HUDEP-2 (cell line): ENCODE results near the gene GRN.
A peak's percentile ranks its signal among the peaks of the same experiment; 100 is the strongest.

Experiments
- DNase-seq, 76 experiments: peaks; one replicate each; lab custom pipeline; 2025; ENCODE audit not compliant: unreplicated experiment in 76 of 76; lab: John Stamatoyannopoulos, UW

Gene GRN

DNA sequence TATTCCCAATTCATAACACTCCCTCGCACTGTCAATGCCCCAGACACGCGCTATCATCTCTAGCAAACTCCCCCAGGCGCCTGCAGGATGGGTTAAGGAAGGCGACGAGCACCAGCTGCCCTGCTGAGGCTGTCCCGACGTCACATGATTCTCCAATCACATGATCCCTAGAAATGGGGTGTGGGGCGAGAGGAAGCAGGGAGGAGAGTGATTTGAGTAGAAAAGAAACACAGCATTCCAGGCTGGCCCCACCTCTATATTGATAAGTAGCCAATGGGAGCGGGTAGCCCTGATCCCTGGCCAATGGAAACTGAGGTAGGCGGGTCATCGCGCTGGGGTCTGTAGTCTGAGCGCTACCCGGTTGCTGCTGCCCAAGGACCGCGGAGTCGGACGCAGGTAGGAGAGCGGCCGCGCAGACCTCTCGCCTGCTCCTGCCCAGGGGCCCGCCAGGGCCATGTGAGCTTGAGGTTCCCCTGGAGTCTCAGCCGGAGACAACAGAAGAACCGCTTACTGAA is at the start of gene GRN:
GRN (plus strand) TSS at position 364 of the 515 bp plus-strand sequence. CDS start 3,863 bp downstream, outside the sequence.
- peak in 73 of 76 experiments; percentile 43 to 95 (median 85) for DNase-seq

DNA sequence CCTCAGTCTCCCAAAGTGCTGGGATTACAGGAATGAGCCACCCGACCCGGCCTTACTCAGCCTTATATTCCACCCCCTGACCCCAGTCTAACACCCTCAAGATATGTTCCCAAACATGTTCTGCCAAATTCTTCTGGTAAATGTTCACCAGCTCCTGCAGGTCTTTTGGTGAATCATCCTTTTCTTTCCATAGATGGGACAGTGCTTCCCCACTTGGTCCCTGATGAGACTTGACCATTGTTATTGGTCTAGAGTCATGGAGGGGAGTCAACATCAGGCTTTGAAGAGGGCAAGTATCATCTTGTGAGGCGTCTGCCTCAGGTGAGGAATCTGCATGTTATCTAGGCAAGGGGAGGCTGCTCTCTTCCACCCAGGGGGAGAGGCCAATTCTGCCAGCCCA is 47.1 kb upstream of the GRN start:
- no peak for DNase-seq

DNA sequence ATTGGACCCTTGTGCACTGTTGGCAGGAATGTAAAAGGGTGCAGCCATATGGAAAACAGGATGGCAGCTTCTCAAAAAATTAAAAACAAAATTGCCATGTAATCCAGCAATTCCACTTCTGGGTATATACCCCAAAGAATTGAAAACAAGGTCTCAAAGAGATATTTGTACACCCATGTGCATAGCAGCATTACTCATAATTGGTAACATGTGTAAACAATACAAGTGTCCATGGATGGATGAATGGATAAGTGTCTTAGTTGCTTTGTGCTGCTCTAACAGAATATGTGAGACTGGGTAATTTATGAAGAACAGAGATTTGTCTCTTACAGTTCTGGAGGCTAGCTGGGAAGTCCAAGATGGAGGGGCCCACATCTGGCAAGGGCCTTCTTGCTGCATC is 40.5 kb upstream of the GRN start:
- DNase-seq = no peak

DNA sequence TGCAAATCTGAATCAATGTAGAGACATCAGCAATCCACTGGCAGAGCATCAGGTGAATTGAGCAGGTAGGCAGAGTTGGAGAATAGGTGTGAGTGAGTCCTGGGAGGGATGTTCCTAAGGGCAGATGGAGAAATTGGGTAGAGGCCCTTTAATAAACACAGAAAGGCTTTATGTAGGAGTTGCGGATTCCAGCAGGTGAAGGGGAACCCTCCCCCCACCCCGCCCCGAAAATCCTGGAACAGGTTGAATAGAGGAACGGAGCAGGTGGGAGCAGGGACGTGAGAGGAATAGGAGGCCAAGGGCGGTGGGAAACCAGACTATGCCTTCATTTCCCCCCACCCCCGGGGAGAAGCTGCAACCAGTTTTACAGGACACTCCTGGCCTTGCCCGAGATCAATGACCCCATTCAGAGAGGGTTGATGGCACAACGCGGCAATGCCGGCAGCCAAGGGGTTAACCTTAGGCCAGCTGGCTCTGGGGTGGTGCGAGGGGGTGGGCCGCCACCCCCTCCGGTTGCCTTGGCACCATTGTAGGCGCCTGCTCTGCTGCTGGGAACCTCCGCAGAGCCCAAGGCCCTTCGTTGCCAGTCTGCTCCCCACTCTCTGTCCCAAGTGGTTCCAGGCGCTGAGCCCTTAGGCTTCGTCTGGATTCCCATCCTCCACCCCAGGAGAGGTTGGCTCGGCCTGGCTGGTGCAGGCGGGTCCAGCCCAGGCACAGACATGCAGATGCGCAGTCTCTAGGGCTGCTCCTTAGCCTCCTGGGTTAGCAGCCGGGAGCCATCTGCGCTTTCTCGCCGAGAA is 37.5 kb upstream of the GRN start:
- DNase-seq = peak in 2 of 76 experiments; percentile 19 to 31

DNA sequence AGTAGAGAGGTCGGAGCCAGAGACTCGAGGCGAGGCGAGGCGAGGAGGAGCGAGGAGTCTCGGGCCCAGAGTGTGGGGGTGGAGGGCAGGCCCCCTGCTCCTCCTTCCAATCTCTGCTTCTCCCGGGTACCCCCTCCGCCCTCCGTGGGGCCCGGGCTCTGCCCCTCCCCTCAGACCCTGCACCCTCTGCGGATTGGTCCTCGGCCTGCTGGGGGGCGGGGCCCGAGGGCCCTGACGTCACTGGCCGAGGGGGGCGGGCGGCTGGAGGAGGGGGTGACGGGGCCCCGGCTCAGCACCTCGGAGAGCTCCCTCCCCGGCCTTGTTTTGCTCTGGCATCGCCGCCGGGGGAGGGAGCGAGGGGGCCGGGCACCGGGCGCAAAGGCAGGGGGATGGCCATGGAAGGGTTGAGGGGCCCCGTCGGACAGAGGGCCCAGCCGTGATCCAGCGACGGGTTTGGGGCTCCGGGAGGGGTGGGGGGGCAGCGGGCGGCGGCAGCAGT is 36.7 kb upstream of the GRN start, which contains the start of gene RUNDC3A:
RUNDC3A (plus strand) TSS at position 282 of the 499 bp plus-strand sequence. CDS start 232 bp downstream, outside the sequence.
- peak in 62 of 76 experiments; percentile 14 to 83 (median 64) for DNase-seq

DNA sequence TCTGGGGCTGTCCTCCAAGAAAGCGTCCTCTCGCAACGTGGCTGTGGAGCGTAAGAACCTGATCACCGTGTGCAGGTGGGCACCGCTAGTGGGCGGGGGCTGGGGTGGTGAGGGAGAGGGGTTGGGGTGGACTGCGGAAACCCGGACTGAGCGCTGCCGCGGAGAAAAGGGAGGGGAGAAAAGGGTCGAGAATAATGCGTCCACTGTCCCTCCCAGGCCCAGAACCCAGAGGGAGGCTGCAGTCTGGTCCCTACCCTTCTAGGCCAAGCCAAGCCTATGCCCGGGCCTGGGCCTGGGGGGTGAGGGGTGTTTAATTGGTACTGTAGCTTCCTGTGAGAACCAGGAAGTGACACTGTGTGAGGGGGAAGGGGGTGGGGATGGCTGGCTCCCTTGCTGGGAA is 36.2 kb upstream of the GRN start:
- no peak for DNase-seq

DNA sequence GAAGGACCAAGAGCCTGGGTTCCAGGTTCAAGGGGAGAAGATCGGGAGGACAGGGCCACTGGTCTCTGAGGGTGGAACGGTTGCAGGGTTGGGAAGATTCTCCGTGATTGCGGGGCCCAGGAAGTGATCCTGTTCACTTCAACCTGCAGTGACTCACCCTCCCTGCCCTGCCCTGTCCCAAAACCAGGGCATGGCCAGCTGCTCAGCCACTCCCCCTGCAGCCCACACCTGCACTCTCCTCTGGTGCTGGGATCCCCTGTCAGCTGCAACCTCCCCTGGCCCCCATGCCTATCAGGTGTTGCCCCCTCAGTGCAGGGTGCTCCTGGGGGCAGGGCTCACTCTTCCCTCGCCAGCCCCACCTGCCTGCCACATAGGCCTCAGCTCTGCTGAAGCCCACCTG is 35.6 kb upstream of the GRN start:
- no peak for DNase-seq

DNA sequence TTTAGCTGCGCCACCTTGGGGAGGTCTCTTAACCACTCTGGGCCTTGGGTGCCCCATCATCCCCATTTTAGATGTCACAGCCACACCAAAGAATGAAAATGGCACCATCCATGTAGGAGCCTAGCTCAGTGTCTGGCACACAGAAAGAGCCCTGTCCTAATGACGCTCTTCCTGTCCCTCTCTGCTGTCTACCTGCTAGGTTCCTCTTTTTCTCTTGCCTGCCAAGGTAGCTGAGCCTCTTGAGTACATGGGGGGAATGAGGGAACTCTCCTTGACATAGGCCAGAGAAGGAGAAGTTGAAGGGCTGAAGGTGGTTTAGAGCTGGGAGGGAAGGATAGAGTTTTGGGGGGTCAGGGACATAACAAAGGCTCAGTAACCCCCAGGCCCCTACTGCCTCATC is 34.9 kb upstream of the GRN start:
- no peak for DNase-seq

DNA sequence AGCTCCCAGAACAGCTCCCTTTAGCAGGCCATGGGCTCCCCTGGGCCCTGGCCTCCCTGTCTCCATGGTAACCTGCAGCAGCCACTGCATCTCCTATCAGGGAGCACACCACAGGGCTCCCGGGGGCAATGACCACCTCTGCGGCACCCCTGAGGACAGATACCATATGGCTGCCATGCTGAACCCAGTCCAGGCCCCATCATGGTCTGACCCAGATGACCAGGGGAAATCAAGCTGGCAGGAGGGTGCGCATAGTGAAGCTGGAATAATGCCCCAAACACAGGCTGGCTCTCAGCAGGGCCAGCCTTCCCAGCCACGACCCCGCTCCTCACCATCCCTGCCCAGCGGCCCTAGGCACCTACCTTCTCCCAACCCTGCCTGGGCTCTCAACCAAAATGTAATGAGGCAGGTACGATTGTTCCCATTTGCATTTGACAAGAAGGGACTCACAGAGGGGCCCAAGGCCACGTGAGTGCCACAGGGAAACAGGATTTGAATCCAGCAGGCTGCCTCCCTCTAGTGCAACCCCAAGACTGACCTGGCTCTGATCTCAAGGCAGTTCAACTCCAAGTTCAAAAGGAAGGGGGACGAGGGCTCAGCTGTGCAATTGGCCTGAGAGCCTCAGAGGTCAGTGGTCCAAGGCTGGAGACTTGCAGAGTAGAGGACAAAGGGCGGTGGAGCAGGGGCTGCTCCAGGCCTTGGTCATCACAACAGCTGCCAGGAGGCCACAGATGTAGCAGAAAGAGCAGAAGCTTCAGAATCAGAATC is 34.3 kb upstream of the GRN start:
- DNase-seq = no peak

DNA sequence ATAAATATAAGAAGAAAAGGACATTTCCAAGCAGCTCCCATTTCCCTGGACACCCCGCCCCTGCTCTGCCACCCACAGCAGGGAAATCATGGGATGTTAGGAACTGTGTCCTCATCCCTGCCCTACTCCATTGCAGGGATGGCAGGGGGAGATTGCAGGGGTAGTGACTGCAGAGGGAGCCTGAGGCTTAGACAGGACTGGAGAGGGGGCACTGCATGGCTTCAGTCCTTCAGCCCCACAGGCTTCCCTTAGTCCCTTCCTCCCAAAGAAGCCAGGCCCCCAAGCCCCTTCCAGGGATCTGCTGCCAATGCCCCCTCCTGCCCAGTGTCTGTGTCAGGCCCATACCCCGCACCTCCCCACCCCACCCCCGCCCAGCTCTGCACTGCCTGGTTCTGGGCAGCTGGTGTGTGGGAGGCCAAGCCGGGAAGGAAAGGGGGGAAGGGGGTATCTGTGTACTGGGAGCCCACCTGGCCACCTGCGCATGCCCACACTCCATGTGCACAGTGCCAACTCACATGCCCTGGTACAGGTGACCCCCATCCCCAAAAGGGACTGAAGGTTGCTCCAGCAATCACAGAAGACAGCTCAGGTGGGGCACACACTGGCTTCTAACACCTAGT is 33.4 kb upstream of the GRN start:
- DNase-seq = no peak

DNA sequence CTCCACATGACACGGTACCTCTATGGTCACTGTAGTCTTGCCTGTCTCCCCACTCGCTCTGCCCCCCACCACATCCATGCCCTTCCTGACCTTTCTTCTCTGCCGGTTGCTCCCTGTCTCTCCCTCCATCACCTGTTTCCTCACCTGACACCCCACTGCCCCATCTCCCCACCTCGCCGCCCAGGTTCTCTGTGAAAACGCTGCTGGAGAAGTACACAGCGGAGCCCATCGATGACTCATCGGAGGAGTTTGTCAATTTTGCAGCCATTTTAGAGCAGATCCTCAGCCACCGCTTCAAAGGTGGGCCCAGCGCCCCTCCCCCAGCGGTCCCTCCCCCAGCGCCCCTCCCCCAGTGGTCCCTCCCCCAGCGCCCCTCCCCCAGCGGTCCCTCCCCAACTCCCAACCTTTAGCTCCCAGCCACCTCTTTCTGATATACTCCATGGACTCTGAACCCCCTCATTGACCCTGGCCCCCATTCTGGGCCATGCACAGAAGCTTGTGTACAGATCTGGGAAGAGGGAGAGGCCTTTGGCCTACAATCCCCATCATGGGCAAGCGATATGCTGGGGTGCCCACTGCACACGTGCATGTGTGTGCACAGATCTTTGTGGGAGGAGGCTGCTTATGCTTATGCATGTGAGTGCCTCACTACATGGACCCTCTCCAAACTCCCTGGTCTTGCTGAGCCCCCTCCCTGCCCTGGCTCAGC is 32.6 kb upstream of the GRN start:
- no peak for DNase-seq

DNA sequence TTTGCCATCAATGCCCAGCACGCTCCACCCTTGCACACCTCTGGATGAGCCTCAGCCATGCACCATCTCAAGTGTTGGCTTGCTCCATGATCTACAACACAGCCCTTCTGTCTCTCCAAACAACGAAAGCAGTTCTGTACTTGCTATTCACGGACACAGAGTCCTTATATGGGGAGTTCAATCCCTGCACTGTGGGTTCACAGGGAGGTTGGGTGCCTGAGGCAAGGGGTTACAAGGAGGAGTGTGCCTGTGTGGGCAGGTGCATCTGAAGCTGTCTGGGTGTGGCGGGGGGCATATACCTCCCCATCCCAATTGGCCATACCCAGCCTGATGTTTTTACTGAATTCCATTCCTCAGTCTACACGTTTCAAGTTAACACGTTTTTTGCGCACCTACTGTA is 31.1 kb upstream of the GRN start:
- no peak for DNase-seq

DNA sequence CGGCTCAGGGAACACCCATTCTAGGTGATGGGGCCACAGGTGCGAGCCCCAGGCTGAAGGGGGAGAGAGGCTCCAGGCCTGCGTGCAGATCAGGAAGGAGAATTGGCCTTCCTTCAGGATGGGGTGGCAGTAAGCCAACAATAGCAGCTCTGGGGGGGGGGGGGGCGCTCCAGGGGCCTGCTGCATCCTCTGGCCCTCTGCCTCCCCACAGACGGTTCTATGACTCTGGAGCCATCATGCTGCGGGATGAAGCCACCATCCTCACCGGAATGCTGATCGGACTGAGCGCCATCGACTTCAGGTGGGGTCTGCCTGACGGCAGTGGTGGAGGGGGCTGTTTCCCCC is 30.6 kb upstream of the GRN start:
- DNase-seq = no peak

DNA sequence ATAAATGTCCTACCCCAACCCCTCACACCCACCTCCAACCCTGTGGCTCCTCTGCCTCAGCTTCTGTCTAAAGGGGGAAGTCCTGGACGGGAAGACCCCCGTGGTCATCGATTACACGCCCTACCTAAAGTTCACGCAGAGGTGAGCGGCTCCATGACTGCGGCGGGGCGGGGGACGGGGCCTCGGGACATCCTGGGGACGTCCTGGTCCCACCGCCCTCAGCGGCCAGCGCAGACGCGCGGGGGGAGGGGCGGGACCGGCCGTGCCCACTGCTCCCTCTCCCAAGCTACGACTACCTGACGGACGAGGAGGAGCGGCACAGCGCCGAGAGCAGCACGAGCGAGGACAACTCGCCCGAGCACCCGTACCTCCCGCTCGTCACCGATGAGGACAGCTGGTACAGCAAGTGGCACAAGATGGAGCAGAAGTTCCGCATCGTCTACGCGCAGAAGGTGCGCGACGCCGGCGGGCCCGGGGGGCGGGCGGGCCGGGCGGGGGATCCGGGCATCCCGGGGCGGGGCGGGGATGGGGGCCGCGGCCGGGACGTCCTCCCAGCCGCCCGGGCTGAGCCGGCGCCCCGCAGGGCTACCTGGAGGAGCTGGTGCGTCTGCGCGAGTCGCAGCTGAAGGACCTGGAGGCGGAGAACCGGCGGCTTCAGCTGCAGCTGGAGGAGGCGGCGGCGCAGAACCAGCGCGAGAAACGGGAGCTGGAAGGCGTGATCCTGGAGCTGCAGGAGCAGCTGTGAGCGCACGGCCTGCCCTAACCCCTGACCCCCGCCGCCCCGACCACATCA is 30.0 kb upstream of the GRN start:
- DNase-seq = peak in 15 of 76 experiments; percentile 10 to 51 (median 23)

DNA sequence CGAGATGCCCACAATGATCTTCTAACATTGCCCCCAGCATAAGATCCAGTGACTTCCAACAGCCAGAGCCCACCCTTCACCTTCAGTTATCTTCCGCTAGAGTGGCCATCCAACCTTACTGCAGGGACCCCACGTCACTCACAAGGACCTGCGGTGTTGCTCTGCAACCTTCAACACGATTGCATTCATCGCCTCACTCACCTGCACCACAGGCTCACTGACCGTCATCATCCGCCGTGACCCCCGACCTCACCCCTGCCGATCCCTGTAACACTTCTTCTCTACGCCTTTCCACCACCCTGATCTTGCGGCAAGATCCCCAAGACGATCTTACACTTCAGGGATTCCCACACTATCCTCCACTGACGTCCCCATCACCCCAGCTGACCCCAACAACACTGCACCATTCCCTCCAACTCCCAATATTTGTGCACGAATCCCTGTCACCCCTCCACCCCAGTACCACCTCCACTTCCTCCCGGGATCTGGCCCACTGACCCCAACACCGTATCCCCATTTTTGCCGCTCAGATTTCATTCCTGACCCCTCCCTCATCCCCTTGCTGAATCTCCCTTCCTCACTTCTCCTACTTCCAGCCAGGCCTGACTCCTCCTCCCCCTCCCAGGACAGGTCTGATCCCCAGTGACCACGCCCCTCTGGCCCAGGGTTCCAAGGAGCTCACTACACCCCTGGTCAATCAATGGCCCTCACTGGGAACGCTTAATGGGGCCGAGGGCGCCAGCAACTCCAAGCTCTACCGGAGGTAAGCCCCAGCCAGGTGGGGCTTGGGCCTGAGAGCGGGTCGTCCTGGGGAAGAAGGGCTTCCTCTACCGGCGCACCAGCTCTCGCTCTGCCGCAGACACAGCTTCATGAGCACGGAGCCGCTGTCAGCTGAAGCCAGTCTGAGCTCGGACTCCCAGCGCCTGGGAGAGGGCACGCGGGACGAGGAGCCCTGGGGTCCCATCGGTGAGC is 29.1 kb upstream of the GRN start:
- peak in 4 of 76 experiments; percentile 18 to 29 (median 22) for DNase-seq

DNA sequence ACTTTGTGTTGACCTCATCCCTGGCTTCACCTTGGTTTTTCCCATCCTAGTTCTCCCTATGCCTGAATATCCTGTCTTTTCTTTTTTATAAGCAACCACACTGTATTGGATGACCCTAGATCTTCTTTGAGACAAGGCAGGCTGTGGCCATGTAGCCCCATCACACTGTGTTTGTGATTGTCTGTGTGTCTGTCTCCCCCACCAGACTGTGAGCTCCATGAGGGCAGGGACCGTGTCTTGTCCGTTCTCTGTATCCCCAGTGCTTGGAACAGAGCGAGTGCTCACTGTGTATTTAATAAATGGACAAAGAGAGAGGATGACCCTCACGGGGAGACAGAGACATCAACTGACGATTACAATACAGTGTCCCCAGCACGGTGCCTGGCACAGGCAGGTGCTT is 27.6 kb upstream of the GRN start:
- DNase-seq = no peak

DNA sequence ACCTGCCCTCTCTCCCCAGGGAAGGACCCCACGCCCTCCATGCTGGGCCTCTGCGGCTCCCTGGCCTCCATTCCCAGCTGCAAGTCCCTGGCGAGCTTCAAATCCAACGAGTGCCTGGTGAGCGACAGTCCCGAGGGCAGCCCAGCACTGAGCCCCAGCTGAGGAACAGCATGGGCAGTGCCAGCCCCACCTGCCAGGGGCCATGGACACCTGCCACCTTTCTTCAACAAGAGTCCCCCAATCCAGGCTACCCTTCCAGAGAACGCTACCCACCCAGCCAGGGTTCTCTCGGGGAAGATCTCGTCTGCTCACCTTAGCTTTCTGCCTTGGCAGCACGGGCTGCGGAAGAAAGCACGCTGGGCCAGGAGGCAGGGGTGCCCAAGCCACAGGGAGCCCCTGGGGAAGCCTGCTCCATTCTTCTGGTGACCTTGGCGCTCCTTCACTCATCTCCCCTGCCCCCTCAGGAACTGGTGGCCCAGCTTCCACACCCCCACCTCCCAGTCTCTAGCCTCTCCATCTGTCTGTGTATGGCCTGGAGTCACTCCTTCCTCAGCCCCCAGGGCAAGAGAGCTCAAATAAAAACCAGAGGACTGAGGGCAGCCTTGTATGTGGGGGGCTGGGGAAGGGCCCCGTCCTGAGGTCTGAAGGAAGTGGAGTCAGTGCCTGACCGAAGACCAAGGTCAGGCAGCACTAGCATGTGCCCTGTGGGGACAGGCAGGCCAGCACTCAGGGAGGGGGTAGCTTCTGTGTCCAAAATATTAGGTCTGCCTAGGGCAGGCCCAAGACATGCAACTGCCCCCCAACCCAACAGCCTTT is 26.8 kb upstream of the GRN start:
- peak in 1 of 76 experiments; percentile 24 for DNase-seq

DNA sequence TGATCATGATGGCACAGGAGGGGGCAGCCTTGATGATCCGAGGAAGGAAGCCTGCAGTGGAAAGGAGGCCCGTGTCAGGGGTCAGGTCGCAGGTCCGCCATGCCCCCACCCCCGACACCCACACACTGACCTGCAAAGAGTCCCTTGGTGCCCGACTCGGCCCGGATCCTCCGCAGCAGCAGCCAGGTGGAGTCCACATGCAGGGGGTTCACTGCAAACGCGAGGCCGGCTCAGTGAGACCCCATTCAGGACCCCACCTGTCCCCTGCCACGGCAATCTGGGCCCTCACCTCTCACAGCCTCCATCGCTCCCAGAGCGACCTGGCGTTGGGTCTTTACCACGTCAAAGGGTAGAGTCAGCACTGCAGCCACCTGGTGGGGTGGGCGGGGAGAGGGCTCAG is 25.0 kb upstream of the GRN start:
- no peak for DNase-seq
